ENCODE measurements around the gene NLRP6. TPM values are rescaled to one million over a fixed set of nuclear protein-coding genes. Genes with fewer than 3 reads are reported as not detected.
"Not testable (repeated sequence)": the region's sequence is repeated elsewhere in the genome, so short reads cannot be mapped to it uniquely, and the experiment has no call there.

The NLRP6 gene
- total and polyA plus RNA-seq, 7 donors, result 0.33 to 3.3 (median 2.1) TPM; not detected in 3

DNA sequence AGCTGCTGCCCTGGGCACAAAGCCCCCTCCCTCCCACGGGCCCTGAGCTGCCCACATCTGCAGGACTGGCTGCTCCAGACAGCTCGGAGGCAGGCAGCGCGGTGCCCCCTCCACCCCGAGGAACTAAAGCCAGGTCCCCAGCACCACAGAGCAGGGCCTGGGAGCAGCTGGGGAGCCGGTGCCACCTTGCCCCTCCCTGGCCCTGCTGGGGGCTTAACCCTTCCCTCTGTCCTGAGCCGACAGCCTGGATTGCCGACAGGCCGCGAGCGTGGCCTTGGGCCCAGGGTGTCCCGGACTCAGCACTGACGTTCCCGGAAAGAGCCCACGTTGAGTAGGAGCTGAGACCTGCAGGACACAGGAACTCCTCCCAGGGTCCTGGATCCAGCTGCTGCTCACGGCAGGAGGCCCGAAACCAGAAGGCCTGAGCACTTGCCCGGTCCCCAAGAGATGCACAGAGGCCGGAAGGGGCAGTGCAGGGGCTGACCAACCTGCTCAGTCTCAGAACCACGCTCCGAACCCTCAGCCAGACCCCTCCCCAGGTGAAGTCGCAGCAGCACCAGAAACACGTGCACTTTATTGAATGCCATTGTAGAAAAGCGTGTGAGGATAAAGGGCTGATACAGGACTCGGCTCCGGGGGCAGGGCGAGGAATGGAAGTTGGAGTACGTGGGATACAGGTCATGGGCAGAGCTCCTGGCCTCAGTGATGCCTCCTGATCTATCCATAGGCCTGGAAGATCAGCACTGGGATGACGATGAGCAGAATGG lies 41.1 kb downstream of the NLRP6 start:
- H3K9me3 ChIP-seq; H3K36me3 ChIP-seq; intact Hi-C loops (cut with DNase I): not testable (repeated sequence)
- DNase-seq, result peak; percentile 74
- TF ChIP-seq, protein P1, sequence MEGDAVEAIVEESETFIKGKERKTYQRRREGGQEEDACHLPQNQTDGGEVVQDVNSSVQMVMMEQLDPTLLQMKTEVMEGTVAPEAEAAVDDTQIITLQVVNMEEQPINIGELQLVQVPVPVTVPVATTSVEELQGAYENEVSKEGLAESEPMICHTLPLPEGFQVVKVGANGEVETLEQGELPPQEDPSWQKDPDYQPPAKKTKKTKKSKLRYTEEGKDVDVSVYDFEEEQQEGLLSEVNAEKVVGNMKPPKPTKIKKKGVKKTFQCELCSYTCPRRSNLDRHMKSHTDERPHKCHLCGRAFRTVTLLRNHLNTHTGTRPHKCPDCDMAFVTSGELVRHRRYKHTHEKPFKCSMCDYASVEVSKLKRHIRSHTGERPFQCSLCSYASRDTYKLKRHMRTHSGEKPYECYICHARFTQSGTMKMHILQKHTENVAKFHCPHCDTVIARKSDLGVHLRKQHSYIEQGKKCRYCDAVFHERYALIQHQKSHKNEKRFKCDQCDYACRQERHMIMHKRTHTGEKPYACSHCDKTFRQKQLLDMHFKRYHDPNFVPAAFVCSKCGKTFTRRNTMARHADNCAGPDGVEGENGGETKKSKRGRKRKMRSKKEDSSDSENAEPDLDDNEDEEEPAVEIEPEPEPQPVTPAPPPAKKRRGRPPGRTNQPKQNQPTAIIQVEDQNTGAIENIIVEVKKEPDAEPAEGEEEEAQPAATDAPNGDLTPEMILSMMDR (IDR thresholded peaks at IDR 0.05), result peak in 2 of 4 experiments; percentile 8 to 19
- peak in 2 of 4 donors; percentile 20 to 46 for TF ChIP-seq POLR2AphosphoS5 (IDR thresholded peaks at IDR 0.05)
- H3K4me3 ChIP-seq, result peak overlapping the region; percentile 74 to 96 (median 92)
- peak overlapping the region; percentile 98 to 100 (median 100) for H3K27ac ChIP-seq
- H3K4me1 ChIP-seq, result peaks cover 0 to 38% (median 17%) of the 10 kb centered on the region in 4 donors
- H3K27me3 ChIP-seq, result peaks cover 5 to 19% (median 11%) of the 10 kb centered on the region in 3 donors
- 15 to 22% methylated on average over 20 of the region's 29 CpGs for WGBS, 2 donors

DNA sequence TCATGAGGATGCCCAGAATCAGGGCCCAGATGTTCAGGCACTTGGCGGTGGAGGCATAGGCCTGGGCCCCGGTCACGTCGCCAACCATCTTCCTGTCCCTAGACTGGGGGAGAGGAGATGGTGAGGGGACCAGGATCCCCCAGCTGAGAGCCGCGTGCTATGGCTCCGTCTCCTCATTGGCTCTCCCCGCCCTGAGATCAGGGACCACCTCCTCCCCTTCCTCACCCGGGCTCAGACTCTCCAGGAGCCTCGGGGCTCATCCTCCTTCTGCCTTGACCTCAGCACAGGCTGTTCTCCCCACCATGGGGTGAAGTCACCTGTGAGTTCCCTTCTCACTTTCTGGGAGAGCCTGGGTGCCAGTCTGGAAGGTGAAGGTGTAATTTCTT lies 41.7 kb downstream of the NLRP6 start:
- H3K4me1 ChIP-seq, result peaks cover 0 to 43% (median 23%) of the 10 kb centered on the region in 4 donors
- H3K27me3 ChIP-seq, result peaks cover 5 to 19% (median 11%) of the 10 kb centered on the region in 3 donors
- H3K36me3 ChIP-seq; H3K9me3 ChIP-seq; intact Hi-C loops (cut with DNase I): not testable (repeated sequence)
- WGBS, 2 donors, result 10 to 29% methylated on average over 10 of the region's 10 CpGs
- peak overlapping the region; percentile 98 to 100 (median 100) for H3K27ac ChIP-seq
- peak; percentile 55 for DNase-seq
- H3K4me3 ChIP-seq, result peak overlapping the region; percentile 74 to 96 (median 92)

DNA sequence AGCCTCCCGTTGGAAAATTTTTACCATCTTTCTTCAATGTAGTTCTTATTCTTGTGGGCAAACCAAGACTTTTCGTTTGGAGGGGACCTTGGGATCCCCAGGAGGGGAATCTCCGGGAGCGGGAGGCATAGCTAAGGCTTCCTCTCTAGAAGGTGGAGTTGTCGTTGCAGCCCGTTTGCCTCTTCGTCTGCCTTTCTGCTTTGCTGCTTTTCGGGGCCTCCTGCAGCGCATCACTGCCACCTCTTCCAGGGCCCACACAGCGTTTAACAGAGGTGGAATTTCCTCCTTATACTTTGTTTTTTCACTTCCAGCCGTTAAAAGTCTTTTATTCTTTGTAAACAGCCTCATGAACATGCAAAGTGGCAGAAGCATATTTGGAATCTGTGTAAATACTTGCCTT lies 45.9 kb downstream of the NLRP6 start:
- peak overlapping the region; percentile 87 to 95 (median 90) for H3K27ac ChIP-seq
- no peaks in the 10 kb centered on the region for H3K9me3 ChIP-seq
- peak overlapping the region in 1 of 4 donors; percentile 15 for H3K4me3 ChIP-seq
- H3K27me3 ChIP-seq, result no peaks in the 10 kb centered on the region
- intact Hi-C loops (cut with DNase I), result no loop called here
- peaks cover 0 to 58% (median 41%) of the 10 kb centered on the region in 4 donors for H3K4me1 ChIP-seq
- WGBS, 2 donors, result 70 to 72% methylated on average over 11 of the region's 11 CpGs
- peak; percentile 63 for DNase-seq
- no peaks in the 10 kb centered on the region for H3K36me3 ChIP-seq
- TF ChIP-seq, protein P1 (IDR thresholded peaks at IDR 0.05), result no peak
- TF ChIP-seq POLR2A (IDR thresholded peaks at IDR 0.05) (no peak), POLR2AphosphoS5 (IDR thresholded peaks at IDR 0.05) (no peak), EP300 (IDR thresholded peaks at IDR 0.05) (no peak)

DNA sequence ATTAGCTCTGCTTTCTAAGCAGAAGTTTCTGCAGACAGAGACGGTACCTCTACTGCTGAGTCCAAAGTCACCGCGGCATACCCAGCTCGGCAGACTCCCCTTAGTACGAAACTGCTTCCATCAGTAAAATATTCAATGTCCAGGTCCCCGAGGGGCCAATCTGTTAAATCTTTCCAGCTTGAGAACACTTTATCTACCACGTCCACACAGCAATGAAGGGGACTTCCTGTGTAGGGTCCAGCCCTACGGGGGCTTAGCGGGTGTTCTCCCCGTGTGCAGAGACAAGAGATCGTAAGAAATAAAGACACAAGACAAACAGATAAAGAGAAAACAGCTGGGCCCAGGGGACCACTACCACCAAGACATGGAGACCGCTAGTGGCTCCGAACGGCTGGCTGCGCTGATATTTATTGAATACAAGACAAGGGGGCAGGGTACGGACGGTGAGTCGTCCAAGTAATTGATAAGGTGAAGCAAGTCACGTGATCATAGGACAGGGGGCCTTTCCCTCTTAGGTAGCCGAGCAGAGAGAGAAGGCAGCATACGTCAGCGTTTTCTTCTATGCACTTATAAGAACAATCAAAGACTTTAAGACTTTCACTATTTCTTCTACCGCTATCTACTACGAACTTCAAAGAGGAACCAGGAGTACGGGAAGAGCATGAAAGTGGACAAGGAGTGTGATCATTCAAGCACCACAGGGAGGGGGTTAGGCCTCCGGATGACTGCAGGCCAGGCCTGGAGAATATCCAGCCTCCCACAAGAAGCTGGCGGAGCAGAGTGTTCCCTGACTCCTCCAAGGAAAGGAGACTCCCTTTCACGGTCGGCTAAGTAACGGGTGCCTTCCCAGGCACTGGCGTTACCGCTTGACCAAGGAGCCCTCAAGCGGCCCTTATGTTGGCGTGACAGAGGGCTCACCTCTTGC lies 46.6 kb downstream of the NLRP6 start:
- H3K27me3 ChIP-seq; H3K36me3 ChIP-seq; intact Hi-C loops (cut with DNase I); H3K9me3 ChIP-seq: not testable (repeated sequence)
- H3K4me3 ChIP-seq, result peak overlapping the region in 1 of 4 donors; percentile 15
- peaks cover 0 to 58% (median 41%) of the 10 kb centered on the region in 4 donors for H3K4me1 ChIP-seq
- WGBS, 2 donors, result 70 to 71% methylated on average over 28 to 30 of the region's 34 CpGs
- H3K27ac ChIP-seq, result peak overlapping the region; percentile 87 to 95 (median 90)
- TF ChIP-seq POLR2AphosphoS5 (IDR thresholded peaks at IDR 0.05), result peak in 2 of 4 donors; percentile 9 to 71
- peak; percentile 93 for DNase-seq

DNA sequence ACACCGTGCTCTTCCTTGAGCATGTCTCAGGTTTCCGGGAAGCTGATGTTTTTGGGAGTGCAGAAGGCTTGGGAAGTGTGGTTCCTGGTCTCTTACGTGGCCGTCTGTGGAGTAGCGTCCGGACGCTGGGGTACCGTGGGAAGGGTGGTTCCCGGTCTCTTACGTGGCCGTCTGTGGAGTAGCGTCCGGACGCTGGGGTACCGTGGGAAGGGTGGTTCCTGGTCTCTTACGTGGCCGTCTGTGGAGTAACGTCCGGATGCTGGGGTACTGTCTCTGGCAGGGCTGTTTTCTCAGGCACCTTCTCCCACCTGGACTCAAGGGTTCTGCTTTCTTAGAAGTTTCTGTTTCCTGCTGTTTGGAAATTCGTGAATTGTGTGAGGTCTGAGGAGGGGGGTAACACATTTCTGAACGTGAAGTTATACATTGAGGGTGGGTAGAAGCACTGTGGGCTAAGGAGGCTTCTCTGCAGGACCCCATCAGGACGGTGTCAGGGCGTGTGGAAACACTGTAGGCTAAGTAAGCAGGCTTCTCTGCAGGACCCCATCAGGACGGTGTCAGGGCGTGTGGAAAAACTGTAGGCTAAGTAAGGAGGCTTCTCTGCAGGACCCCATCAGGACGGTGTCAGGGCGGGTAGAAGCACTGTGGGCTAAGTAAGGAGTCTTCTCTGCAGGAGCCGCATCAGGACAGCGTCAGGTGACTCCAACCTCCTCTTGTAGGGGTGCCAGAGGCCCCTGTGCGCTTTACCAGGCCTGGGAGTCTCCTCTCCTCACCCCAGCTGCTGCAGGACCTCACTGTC lies 47.8 kb downstream of the NLRP6 start:
- Histone ChIP-seq H3K4me3 (no peak overlapping the region), H3K27me3 (no peaks in the 10 kb centered on the region), H3K27ac (peak overlapping the region; percentile 87 to 95 (median 90)), H3K9me3 (no peaks in the 10 kb centered on the region), H3K36me3 (no peaks in the 10 kb centered on the region), H3K4me1 (peaks cover 0 to 58% (median 39%) of the 10 kb centered on the region in 4 donors)
- intact Hi-C loops (cut with DNase I), result loop anchor here (1.0 kb wide), 1 partner anchor 27 kb away; no protein-coding TSS in a partner anchor
- peak; percentile 67 for DNase-seq
- WGBS, 2 donors, result 86 to 88% methylated on average over 30 of the region's 30 CpGs
- TF ChIP-seq POLR2A (IDR thresholded peaks at IDR 0.05), result no peak
- TF ChIP-seq EP300 (IDR thresholded peaks at IDR 0.05), result no peak
- TF ChIP-seq, protein P1 (IDR thresholded peaks at IDR 0.05), result no peak
- TF ChIP-seq POLR2AphosphoS5 (IDR thresholded peaks at IDR 0.05), result no peak
